Liver (tissue), 9 donors: ENCODE results near the gene OXCT1. TPM values are rescaled to one million over a fixed set of nuclear protein-coding genes. Genes with fewer than 3 reads are reported as not detected.

ENCODE experiments used
- DNase-seq: peaks from one replicate; pipeline ENCODE4 v3.0.0-alpha.2; 2017; ENCODE audit warnings: low spot score
- H3K27ac ChIP-seq, 2 donors: one replicate each; pipeline ENCODE4 v1.7.0; 2013; ENCODE audit warnings: inconsistent platforms in 2 of 2, low read length in 2 of 2, control low read depth in 1 of 2, low read depth in 1 of 2, mild to moderate bottlenecking in 1 of 2
- H3K27me3 ChIP-seq, 4 donors: one replicate each; pipeline versions ENCODE4 v1.6.1 to v1.7.0; 2013; ENCODE audit warnings: low read length in 3 of 4, inconsistent platforms in 1 of 4, mild to moderate bottlenecking in 1 of 4, moderate library complexity in 1 of 4; ENCODE audit not compliant: control insufficient read depth in 4 of 4, insufficient read depth in 4 of 4
- H3K36me3 ChIP-seq, 4 donors: one replicate each; pipeline versions ENCODE4 v1.6.1 to v1.7.0; 2013; ENCODE audit warnings: low read length in 3 of 4, mild to moderate bottlenecking in 3 of 4, low read depth in 1 of 4, moderate library complexity in 1 of 4; ENCODE audit not compliant: control insufficient read depth in 4 of 4, insufficient read depth in 3 of 4
- H3K4me1 ChIP-seq, 4 donors: one replicate each; pipeline versions ENCODE4 v1.6.1 to v1.7.0; 2013; ENCODE audit warnings: low read length in 3 of 4, mild to moderate bottlenecking in 3 of 4, moderate library complexity in 1 of 4; ENCODE audit not compliant: control insufficient read depth in 4 of 4, insufficient read depth in 4 of 4
- H3K4me3 ChIP-seq, 3 donors: one replicate each; pipeline versions ENCODE4 v1.6.1 to v1.7.0; 2013; ENCODE audit warnings: low read length in 3 of 3, control low read depth in 1 of 3, low read depth in 1 of 3, mild to moderate bottlenecking in 1 of 3
- H3K9ac ChIP-seq, 2 donors: one replicate each; pipeline ENCODE4 v1.7.0; 2013; ENCODE audit warnings: low read length in 2 of 2, mild to moderate bottlenecking in 2 of 2, moderate library complexity in 2 of 2, control low read depth in 1 of 2, low read depth in 1 of 2
- H3K9me3 ChIP-seq, 4 donors: one replicate each; pipeline versions ENCODE4 v1.6.1 to v1.7.0; 2013; ENCODE audit warnings: low read length in 3 of 4; ENCODE audit not compliant: control insufficient read depth in 4 of 4
- ATF3 ChIP-seq: IDR thresholded peaks from 2 replicates; pipeline ENCODE4 v1.6.1; 2016; ENCODE audit warnings: antibody characterized with exemption
- CTCF ChIP-seq: fragments of 150-350 bp; IDR thresholded peaks from 2 replicates; pipeline ENCODE4 v1.5.1; 2017; ENCODE audit warnings: improper control_type of control experiment, low read depth, low read length; ENCODE audit not compliant: missing input control
- EGR1 ChIP-seq, 2 donors: IDR thresholded peaks; 2 replicates each; pipeline ENCODE4 v1.6.1; 2016 to 2018; ENCODE audit warnings: antibody characterized with exemption in 2 of 2, low read depth in 2 of 2
- FOXA2 ChIP-seq: IDR thresholded peaks from 2 replicates; pipeline ENCODE4 v1.6.1; 2016; ENCODE audit warnings: antibody characterized with exemption
- GABPA ChIP-seq, 2 donors: IDR thresholded peaks in 1 of 2; conservative IDR thresholded peaks in 1 of 2; 2 replicates each; pipeline ENCODE4 v1.6.1; 2016; ENCODE audit warnings: antibody characterized with exemption in 2 of 2, mild to moderate bottlenecking in 1 of 2, moderate library complexity in 1 of 2
- HNF4A ChIP-seq, 2 donors: conservative IDR thresholded peaks; 2 replicates each; pipeline ENCODE4 v1.6.1; 2016; ENCODE audit warnings: antibody characterized with exemption in 2 of 2, mild to moderate bottlenecking in 2 of 2
- JUND ChIP-seq, 2 donors: IDR thresholded peaks; 2 replicates each; pipeline ENCODE4 v1.6.1; 2016; ENCODE audit warnings: antibody characterized with exemption in 2 of 2
- MAX ChIP-seq: IDR thresholded peaks from 2 replicates; pipeline ENCODE4 v1.6.1; 2016; ENCODE audit warnings: antibody characterized with exemption
- NR2F2 ChIP-seq: IDR thresholded peaks from 2 replicates; pipeline ENCODE4 v1.6.1; 2016; ENCODE audit warnings: antibody characterized with exemption
- RAD21 ChIP-seq, 2 donors: IDR thresholded peaks; 2 replicates each; pipeline ENCODE4 v1.6.1; 2016; ENCODE audit warnings: antibody characterized with exemption in 2 of 2, mild to moderate bottlenecking in 2 of 2
- REST ChIP-seq: IDR thresholded peaks from 2 replicates; pipeline ENCODE4 v1.6.1; 2016; ENCODE audit warnings: antibody characterized with exemption, mild to moderate bottlenecking
- RXRA ChIP-seq, 2 donors: IDR thresholded peaks; 2 replicates each; pipeline ENCODE4 v1.6.1; 2017 to 2018; ENCODE audit warnings: antibody characterized with exemption in 2 of 2, mild to moderate bottlenecking in 1 of 2
- TAF1 ChIP-seq: conservative IDR thresholded peaks from 2 replicates; pipeline ENCODE4 v1.6.1; 2016; ENCODE audit warnings: antibody characterized with exemption, mild to moderate bottlenecking
- YY1 ChIP-seq: IDR thresholded peaks from 2 replicates; pipeline ENCODE4 v1.6.1; 2016; ENCODE audit warnings: antibody characterized with exemption, mild to moderate bottlenecking
- ZBTB33 ChIP-seq: IDR thresholded peaks from 2 replicates; pipeline ENCODE4 v1.6.1; 2016; ENCODE audit warnings: antibody characterized with exemption
- WGBS: extraction: QIAGEN DNeasy Blood & Tissue Kit; methylation state at CpG from one replicate; pipeline ENCODE4 v1.1.7; 2013; 5-methylcytosine and 5-hydroxymethylcytosine counted together
- polyA plus RNA-seq, 2 donors: library from polyadenylated mRNA; stranded (reverse) in 1 of 2; unstranded in 1 of 2; fragments of 200-250 nt in 1 of 2; fragments of >200 nt in 1 of 2; fragmentation: Nextera tagmentation in 1 of 2; extraction: Ambion mirVana in 1 of 2; gene quantifications; one replicate each; pipeline versions ENCODE4 v1.2.1 to v1.2.3, GENCODE V29; 2013 to 2015
- total RNA-seq, 2 donors: library from RNA; depleted of rRNA; stranded (reverse); fragments of >200 nt; gene quantifications; one replicate each; pipeline ENCODE4 v1.2.3, GENCODE V29; 2014
- donor health status: healthy.
- donor health status: healthy.
- donor health status: healthy.
- donor health status: healthy.
- donor health status: healthy.

Gene OXCT1
- total and polyA plus RNA-seq, 4 donors, result 0.72 to 10.7 (median 1.1) TPM

DNA sequence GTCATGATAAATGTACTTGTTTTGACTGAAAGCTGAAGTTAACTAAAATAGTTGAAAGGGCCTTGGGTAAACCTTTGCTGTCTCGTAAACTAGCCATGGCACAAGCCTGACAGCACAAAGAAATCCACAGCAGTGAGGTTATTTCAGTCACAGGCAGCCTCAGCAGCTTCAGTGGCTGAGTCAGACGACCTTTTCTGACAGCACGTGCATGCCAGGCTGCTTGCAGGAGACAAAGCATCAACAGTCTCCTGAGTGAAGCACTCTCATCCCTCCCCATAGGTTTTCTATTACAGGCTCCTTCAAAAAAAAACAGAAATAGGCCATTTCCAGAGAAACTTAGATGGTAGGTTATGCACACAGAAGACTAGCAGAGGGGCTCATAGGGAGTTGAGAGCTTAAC is 34.6 kb downstream of the OXCT1 start:
- Histone ChIP-seq H3K27ac (no peak overlapping the region), H3K9ac (no peak overlapping the region), H3K36me3 (no peaks in the 10 kb centered on the region), H3K9me3 (no peaks in the 10 kb centered on the region), H3K4me3 (no peak overlapping the region), H3K27me3 (no peaks in the 10 kb centered on the region), H3K4me1 (no peaks in the 10 kb centered on the region)
- TF ChIP-seq EGR1 (IDR thresholded peaks at IDR 0.05; ENCODE audit: low read depth in 2 of 2), result no peak
- no peak for TF ChIP-seq RAD21 (IDR thresholded peaks at IDR 0.05)
- TF ChIP-seq MAX, result no peak
- no peak for TF ChIP-seq FOXA2
- TF ChIP-seq REST, result no peak
- TF ChIP-seq ZBTB33, result no peak
- TF ChIP-seq RXRA (IDR thresholded peaks at IDR 0.05), result no peak
- no peak for TF ChIP-seq YY1
- TF ChIP-seq ATF3, result no peak
- TF ChIP-seq NR2F2, result no peak
- no peak for TF ChIP-seq GABPA (IDR thresholded peaks at IDR 0.05 in 1 of 2, conservative IDR thresholded peaks at IDR 0.05 in 1 of 2)
- TF ChIP-seq JUND (IDR thresholded peaks at IDR 0.05), result no peak
- no peak for TF ChIP-seq TAF1
- TF ChIP-seq HNF4A (conservative IDR thresholded peaks at IDR 0.05), result no peak
- no peak for TF ChIP-seq CTCF
- DNase-seq, result no peak
- 67% methylated on average over 3 of the region's 3 CpGs for WGBS

DNA sequence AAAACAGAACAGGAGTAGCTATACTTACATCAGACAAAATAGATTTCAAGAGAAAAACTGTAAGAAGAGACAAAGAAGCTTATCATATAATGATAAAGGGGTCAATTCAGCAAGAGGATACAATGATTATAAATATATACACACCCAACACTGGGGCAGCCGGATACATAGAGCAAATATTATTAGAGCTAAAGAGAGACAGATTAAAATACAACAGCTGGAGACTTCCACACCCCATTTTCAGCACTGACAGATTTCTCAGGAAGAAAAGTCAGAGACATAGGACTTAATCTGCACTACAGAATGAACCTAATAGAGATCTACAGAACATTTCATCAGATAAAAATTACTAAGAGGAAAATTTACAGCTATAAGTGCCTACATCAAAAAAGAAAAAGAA is 35.7 kb downstream of the OXCT1 start:
- DNase-seq, result no peak
- WGBS, result 84% methylated on average over 1 of the region's 1 CpG
- Histone ChIP-seq H3K9ac (no peak overlapping the region), H3K4me3 (no peak overlapping the region), H3K9me3 (no peaks in the 10 kb centered on the region), H3K4me1 (no peaks in the 10 kb centered on the region), H3K27me3 (no peaks in the 10 kb centered on the region), H3K27ac (no peak overlapping the region), H3K36me3 (no peaks in the 10 kb centered on the region)
- no peak for TF ChIP-seq HNF4A (conservative IDR thresholded peaks at IDR 0.05)
- no peak for TF ChIP-seq CTCF
- TF ChIP-seq ZBTB33, result no peak
- TF ChIP-seq RAD21 (IDR thresholded peaks at IDR 0.05), result no peak
- TF ChIP-seq TAF1, result no peak
- no peak for TF ChIP-seq GABPA (IDR thresholded peaks at IDR 0.05 in 1 of 2, conservative IDR thresholded peaks at IDR 0.05 in 1 of 2)
- TF ChIP-seq RXRA (IDR thresholded peaks at IDR 0.05), result no peak
- no peak for TF ChIP-seq EGR1 (IDR thresholded peaks at IDR 0.05; ENCODE audit: low read depth in 2 of 2)
- TF ChIP-seq REST, result no peak
